DND-41 (cell line): ENCODE data around the gene PRRC2C.

Source experiments
- ATAC-seq: fragments of 200-7000 bp; cut with Tn5 transposase; 3 replicates; pipeline ENCODE4 v1.9.1; 2021; ENCODE audit warnings: low read depth; ENCODE audit not compliant: insufficient read depth
- DNase-seq: peaks from one replicate; pipeline ENCODE4 v3.0.0-alpha.2; 2020
- H2AFZ ChIP-seq: 2 replicates; pipeline ENCODE4 v1.6.0; 2012; ENCODE audit warnings: low read depth, low read length
- H3K27ac ChIP-seq: 2 replicates; pipeline ENCODE4 v1.5.1; 2012; ENCODE audit warnings: low read length, inconsistent platforms
- H3K27me3 ChIP-seq: fragments of 200-600 bp; sonication (generic); 2 replicates; pipeline ENCODE4 v1.6.0; 2012; ENCODE audit warnings: low read length, mild to moderate bottlenecking, inconsistent platforms; ENCODE audit not compliant: insufficient read depth, poor library complexity
- H3K36me3 ChIP-seq: 2 replicates; pipeline ENCODE4 v1.5.1; 2012; ENCODE audit warnings: low read length, inconsistent platforms; ENCODE audit not compliant: insufficient read depth
- H3K4me1 ChIP-seq: 2 replicates; pipeline ENCODE4 v1.5.1; 2012; ENCODE audit warnings: mild to moderate bottlenecking, low read length; ENCODE audit not compliant: insufficient read depth
- H3K4me2 ChIP-seq: 2 replicates; pipeline ENCODE4 v1.6.0; 2012; ENCODE audit warnings: mild to moderate bottlenecking, moderate library complexity, low read length, inconsistent platforms; ENCODE audit not compliant: insufficient read depth
- H3K4me3 ChIP-seq, 2 experiments: fragments of 200-600 bp in 1 of 2; shearing (Covaris generic) in 1 of 2; 2 replicates each; pipeline ENCODE4 v1.5.1; 2012 to 2016; ENCODE audit warnings: inconsistent platforms in 2 of 2, low read length in 2 of 2, mild to moderate bottlenecking in 2 of 2, low read depth in 1 of 2, moderate library complexity in 1 of 2
- H3K79me2 ChIP-seq: 2 replicates; pipeline ENCODE4 v1.6.0; 2012; ENCODE audit warnings: low read length, inconsistent platforms; ENCODE audit not compliant: insufficient read depth
- H3K9ac ChIP-seq: 2 replicates; pipeline ENCODE4 v1.6.0; 2012; ENCODE audit warnings: low read depth, mild to moderate bottlenecking, inconsistent platforms, low read length, moderate library complexity
- H3K9me3 ChIP-seq: 2 replicates; pipeline ENCODE4 v1.5.1; 2012; ENCODE audit warnings: low read length, moderate library complexity, mild to moderate bottlenecking, inconsistent platforms; ENCODE audit not compliant: insufficient read depth, severe bottlenecking
- H4K20me1 ChIP-seq: 2 replicates; pipeline ENCODE4 v1.6.0; 2012; ENCODE audit warnings: low read length; ENCODE audit not compliant: insufficient read depth
- CTCF ChIP-seq: IDR thresholded peaks from 2 replicates; pipeline ENCODE4 v1.5.1; 2012; ENCODE audit warnings: borderline replicate concordance, low read length, moderate library complexity, mild to moderate bottlenecking; ENCODE audit not compliant: poor library complexity, severe bottlenecking; ENCODE audit errors: extremely low read depth
- EZH2 ChIP-seq: IDR thresholded peaks from 3 replicates; pipeline ENCODE4 v1.6.1; 2012; ENCODE audit warnings: borderline replicate concordance, low read depth, mild to moderate bottlenecking, moderate library complexity, low read length, inconsistent platforms; ENCODE audit not compliant: severe bottlenecking

PRRC2C gene

DNA sequence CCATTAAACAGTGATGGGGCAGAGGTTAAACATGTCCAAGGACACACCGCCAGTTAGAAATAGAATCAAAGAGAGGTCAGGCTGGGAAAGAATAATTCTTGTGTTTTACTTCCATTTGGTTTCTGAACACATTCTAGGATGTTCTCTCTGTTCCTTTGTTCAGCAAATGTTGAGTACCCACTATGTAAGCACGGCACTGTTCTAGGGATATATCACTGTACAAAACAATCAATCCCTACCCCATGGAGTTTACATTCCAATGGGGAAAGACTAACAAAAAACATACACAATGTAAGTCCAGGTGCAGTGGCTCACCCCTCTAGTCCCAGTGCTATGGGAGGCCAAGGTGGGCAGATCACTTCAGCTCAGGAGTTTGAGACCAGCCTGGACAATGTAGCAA lies 142.9 kb downstream of the PRRC2C start:
- H3K4me1 ChIP-seq = no peaks in the 10 kb centered on the region
- ATAC-seq (no peak), DNase-seq (no peak)
- no peak overlapping the region for H3K27ac ChIP-seq
- TF ChIP-seq CTCF (no peak), EZH2 (no peak)
- no peaks in the 10 kb centered on the region for H3K9me3 ChIP-seq
- no peaks in the 10 kb centered on the region for H3K36me3 ChIP-seq
- no peaks in the 10 kb centered on the region for H3K79me2 ChIP-seq
- H2AFZ ChIP-seq = no peak overlapping the region
- H3K4me2 ChIP-seq = no peak overlapping the region
- H3K27me3 ChIP-seq = no peaks in the 10 kb centered on the region
- H3K9ac ChIP-seq = no peak overlapping the region
- no peak overlapping the region for H3K4me3 ChIP-seq
- H4K20me1 ChIP-seq = no peaks in the 10 kb centered on the region

GRCh38 chr1:171635661-171636060 lies 150.3 kb downstream of the PRRC2C start:
- no peak overlapping the region for H3K4me2 ChIP-seq
- H3K27me3 ChIP-seq = no peaks in the 10 kb centered on the region
- H3K9me3 ChIP-seq = no peaks in the 10 kb centered on the region
- H3K79me2 ChIP-seq = no peaks in the 10 kb centered on the region
- no peaks in the 10 kb centered on the region for H3K4me1 ChIP-seq
- no peaks in the 10 kb centered on the region for H3K36me3 ChIP-seq
- no peak overlapping the region for H2AFZ ChIP-seq
- H3K4me3 ChIP-seq = no peak overlapping the region
- no peak overlapping the region for H3K27ac ChIP-seq
- H4K20me1 ChIP-seq = no peaks in the 10 kb centered on the region
- DNase-seq (no peak), ATAC-seq (0 out of 3 replicates have a peak, but pooled peaks have one; percentile 12)
- no peak overlapping the region for H3K9ac ChIP-seq
- TF ChIP-seq CTCF (no peak), EZH2 (no peak)

GRCh38 chr1:171636141-171636540 lies 150.8 kb downstream of the PRRC2C start:
- DNase-seq = no peak
- no peak for ATAC-seq
- no peaks in the 10 kb centered on the region for H3K9me3 ChIP-seq

More at GRCh38 chr1:171636141-171636540, 150.8 kb downstream of the PRRC2C start:
- no peak overlapping the region for H3K4me3 ChIP-seq
- H3K4me2 ChIP-seq = no peak overlapping the region
- no peak overlapping the region for H3K27ac ChIP-seq
- H2AFZ ChIP-seq = no peak overlapping the region
- H3K27me3 ChIP-seq = peaks cover 2% of the 10 kb centered on the region
- no peaks in the 10 kb centered on the region for H3K4me1 ChIP-seq
- H3K79me2 ChIP-seq = no peaks in the 10 kb centered on the region
- H3K9ac ChIP-seq = no peak overlapping the region
- no peaks in the 10 kb centered on the region for H3K36me3 ChIP-seq
- no peaks in the 10 kb centered on the region for H4K20me1 ChIP-seq
- TF ChIP-seq CTCF = no peak
- TF ChIP-seq EZH2 = no peak
